ENCODE results near the gene PPIL1.

DNA sequence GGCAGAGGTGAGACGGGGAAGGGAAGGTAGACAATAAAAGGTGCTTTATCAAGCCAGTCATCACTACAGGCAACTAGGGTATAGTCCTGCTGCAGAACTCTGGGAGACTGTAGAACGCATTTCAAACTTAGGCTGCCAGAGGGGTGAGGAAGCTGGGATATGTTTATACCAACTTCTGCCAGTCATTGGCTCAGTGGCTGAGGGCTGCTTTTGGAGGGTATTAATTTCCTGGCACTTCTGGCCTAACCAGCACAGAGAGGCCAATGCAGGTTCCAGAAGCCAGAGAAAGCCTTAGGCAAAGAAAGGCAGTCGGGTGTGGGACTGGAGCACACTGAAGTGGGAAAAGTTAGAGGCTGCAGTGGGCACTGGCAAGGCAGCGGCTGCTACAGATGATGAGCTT, 31.4 kb downstream of the PPIL1 start:
- no peak for TF ChIP-seq CTCF (conservative IDR thresholded peaks at IDR 0.05; ENCODE audit: low read depth, low read length)
- no peak for TF ChIP-seq BHLHE40 (IDR thresholded peaks at IDR 0.05; ENCODE audit: low read depth, low read length)
- no peak for TF ChIP-seq POLR2A (IDR thresholded peaks at IDR 0.05; ENCODE audit: low read depth, low read length)
- TF ChIP-seq CEBPB (IDR thresholded peaks at IDR 0.05; ENCODE audit: low read depth, low read length), result no peak
- no peak for TF ChIP-seq ELK1 (IDR thresholded peaks at IDR 0.05; ENCODE audit: borderline replicate concordance, low read depth, low read length)
- TF ChIP-seq, protein P1, sequence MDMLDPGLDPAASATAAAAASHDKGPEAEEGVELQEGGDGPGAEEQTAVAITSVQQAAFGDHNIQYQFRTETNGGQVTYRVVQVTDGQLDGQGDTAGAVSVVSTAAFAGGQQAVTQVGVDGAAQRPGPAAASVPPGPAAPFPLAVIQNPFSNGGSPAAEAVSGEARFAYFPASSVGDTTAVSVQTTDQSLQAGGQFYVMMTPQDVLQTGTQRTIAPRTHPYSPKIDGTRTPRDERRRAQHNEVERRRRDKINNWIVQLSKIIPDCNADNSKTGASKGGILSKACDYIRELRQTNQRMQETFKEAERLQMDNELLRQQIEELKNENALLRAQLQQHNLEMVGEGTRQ (IDR thresholded peaks at IDR 0.05; ENCODE audit: low read depth, low read length), result no peak
- no peak for TF ChIP-seq SMC3 (IDR thresholded peaks at IDR 0.05; ENCODE audit: low read depth, low read length)
- TF ChIP-seq CHD1 (IDR thresholded peaks at IDR 0.05; ENCODE audit: low read depth, low read length), result no peak
- TF ChIP-seq RCOR1 (IDR thresholded peaks at IDR 0.05; ENCODE audit: insufficient replicate concordance, low read length), result no peak
- TF ChIP-seq MAZ (IDR thresholded peaks at IDR 0.05; ENCODE audit: borderline replicate concordance, low read depth, low read length), result no peak
- TF ChIP-seq RAD21 (IDR thresholded peaks at IDR 0.05; ENCODE audit: low read length), result no peak
- TF ChIP-seq FOS (IDR thresholded peaks at IDR 0.05; ENCODE audit: low read depth, low read length), result no peak
- TF ChIP-seq RFX5 (IDR thresholded peaks at IDR 0.05; ENCODE audit: low read depth, low read length), result no peak
- TF ChIP-seq MXI1 (IDR thresholded peaks at IDR 0.05; ENCODE audit: borderline replicate concordance, low read depth, low read length), result no peak

Data from IMR-90 (cell line).